Parathyroid adenoma (tissue), 2 donors: ENCODE measurements around the gene PTPRQ.

ENCODE experiments used
- H2AFZ ChIP-seq: fragments of 300-600 bp; sonication (generic); one replicate; pipeline ENCODE4 v1.7.0; 2017; ENCODE audit warnings: antibody characterized with exemption, mild to moderate bottlenecking
- H3K27ac ChIP-seq: fragments of 300-600 bp; sonication (generic); one replicate; pipeline ENCODE4 v1.7.0; 2017
- H3K27me3 ChIP-seq: fragments of 300-600 bp; sonication (generic); one replicate; pipeline ENCODE4 v1.7.0; 2017; ENCODE audit warnings: low read length; ENCODE audit not compliant: control insufficient read depth, insufficient read depth
- H3K36me3 ChIP-seq: fragments of 300-600 bp; sonication (generic); one replicate; pipeline ENCODE4 v1.7.0; 2017; ENCODE audit warnings: low read length; ENCODE audit not compliant: control insufficient read depth, insufficient read depth
- H3K4me1 ChIP-seq: fragments of 300-600 bp; sonication (generic); one replicate; pipeline ENCODE4 v1.7.0; 2017; ENCODE audit warnings: control low read depth
- H3K4me2 ChIP-seq: fragments of 300-600 bp; sonication (generic); one replicate; pipeline ENCODE4 v1.7.0; 2017; ENCODE audit warnings: low read length
- H3K4me3 ChIP-seq: fragments of 300-600 bp; sonication (generic); one replicate; pipeline ENCODE4 v1.7.0; 2017; ENCODE audit warnings: low read depth, low read length
- H3K79me2 ChIP-seq: fragments of 300-600 bp; sonication (generic); one replicate; pipeline ENCODE4 v1.7.0; 2017; ENCODE audit warnings: control low read depth
- H3K9ac ChIP-seq: fragments of 300-600 bp; sonication (generic); one replicate; pipeline ENCODE4 v1.7.0; 2017; ENCODE audit warnings: mild to moderate bottlenecking
- H3K9me3 ChIP-seq: fragments of 300-600 bp; sonication (generic); one replicate; pipeline ENCODE4 v1.7.0; 2017; ENCODE audit warnings: low read length; ENCODE audit not compliant: control insufficient read depth
- TF ChIP-seq, protein P1 (sequence below): fragments of 300-600 bp; sonication (generic); IDR thresholded peaks from one replicate; pipeline ENCODE4 v1.7.0; 2017; ENCODE audit warnings: antibody characterized with exemption, mild to moderate bottlenecking
- donor health status: primary hyperparathyroidism.

The PTPRQ gene

GRCh38 chr12:80622271-80622670 is 178.2 kb downstream of the PTPRQ start:
- no peaks in the 10 kb centered on the region for H3K36me3 ChIP-seq
- H3K4me2 ChIP-seq = no peak overlapping the region
- H3K27ac ChIP-seq = no peak overlapping the region
- H3K9ac ChIP-seq = no peak overlapping the region
- H2AFZ ChIP-seq = no peak overlapping the region
- H3K4me1 ChIP-seq = no peaks in the 10 kb centered on the region
- H3K27me3 ChIP-seq = no peaks in the 10 kb centered on the region
- no peak overlapping the region for H3K4me3 ChIP-seq
- TF ChIP-seq, protein P1, sequence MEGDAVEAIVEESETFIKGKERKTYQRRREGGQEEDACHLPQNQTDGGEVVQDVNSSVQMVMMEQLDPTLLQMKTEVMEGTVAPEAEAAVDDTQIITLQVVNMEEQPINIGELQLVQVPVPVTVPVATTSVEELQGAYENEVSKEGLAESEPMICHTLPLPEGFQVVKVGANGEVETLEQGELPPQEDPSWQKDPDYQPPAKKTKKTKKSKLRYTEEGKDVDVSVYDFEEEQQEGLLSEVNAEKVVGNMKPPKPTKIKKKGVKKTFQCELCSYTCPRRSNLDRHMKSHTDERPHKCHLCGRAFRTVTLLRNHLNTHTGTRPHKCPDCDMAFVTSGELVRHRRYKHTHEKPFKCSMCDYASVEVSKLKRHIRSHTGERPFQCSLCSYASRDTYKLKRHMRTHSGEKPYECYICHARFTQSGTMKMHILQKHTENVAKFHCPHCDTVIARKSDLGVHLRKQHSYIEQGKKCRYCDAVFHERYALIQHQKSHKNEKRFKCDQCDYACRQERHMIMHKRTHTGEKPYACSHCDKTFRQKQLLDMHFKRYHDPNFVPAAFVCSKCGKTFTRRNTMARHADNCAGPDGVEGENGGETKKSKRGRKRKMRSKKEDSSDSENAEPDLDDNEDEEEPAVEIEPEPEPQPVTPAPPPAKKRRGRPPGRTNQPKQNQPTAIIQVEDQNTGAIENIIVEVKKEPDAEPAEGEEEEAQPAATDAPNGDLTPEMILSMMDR = no peak
- H3K79me2 ChIP-seq = no peaks in the 10 kb centered on the region
- H3K9me3 ChIP-seq = no peaks in the 10 kb centered on the region

DNA sequence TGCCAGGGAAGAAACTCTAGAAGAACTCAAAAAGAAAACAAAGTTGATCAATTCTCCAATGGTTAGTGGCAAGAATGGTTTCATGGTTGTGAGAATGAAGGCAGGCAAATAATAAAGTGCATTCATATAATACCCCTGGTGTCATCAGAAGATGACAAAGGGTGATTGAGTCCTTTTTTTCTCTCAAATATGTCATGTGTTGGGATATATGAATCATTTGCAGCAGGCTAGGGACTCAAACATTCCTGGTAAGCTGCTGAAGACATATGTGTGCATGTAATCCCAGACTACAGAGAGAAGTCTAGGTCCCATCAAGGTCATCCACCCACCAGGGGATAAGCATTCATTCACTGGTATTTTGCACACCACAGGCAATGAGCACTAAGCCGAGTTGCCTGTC is 181.0 kb downstream of the PTPRQ start:
- no peaks in the 10 kb centered on the region for H3K4me1 ChIP-seq
- H3K4me2 ChIP-seq = no peak overlapping the region
- no peaks in the 10 kb centered on the region for H3K79me2 ChIP-seq
- no peaks in the 10 kb centered on the region for H3K36me3 ChIP-seq
- H2AFZ ChIP-seq = no peak overlapping the region
- H3K27ac ChIP-seq = no peak overlapping the region
- H3K9me3 ChIP-seq = no peaks in the 10 kb centered on the region
- no peaks in the 10 kb centered on the region for H3K27me3 ChIP-seq
- TF ChIP-seq, protein P1 = no peak
- H3K9ac ChIP-seq = no peak overlapping the region
- no peak overlapping the region for H3K4me3 ChIP-seq

- Histone ChIP-seq H3K79me2 (no peaks in the 10 kb centered on the region), H3K9ac (no peak overlapping the region), H3K27me3 (no peaks in the 10 kb centered on the region), H3K4me2 (no peak overlapping the region), H3K4me3 (no peak overlapping the region), H2AFZ (no peak overlapping the region), H3K9me3 (no peaks in the 10 kb centered on the region), H3K36me3 (no peaks in the 10 kb centered on the region), H3K4me1 (no peaks in the 10 kb centered on the region), H3K27ac (no peak overlapping the region)
- TF ChIP-seq, protein P1 = no peak
These were observed 181.9 kb downstream of the PTPRQ start for GRCh38 chr12:80625901-80626300.

DNA sequence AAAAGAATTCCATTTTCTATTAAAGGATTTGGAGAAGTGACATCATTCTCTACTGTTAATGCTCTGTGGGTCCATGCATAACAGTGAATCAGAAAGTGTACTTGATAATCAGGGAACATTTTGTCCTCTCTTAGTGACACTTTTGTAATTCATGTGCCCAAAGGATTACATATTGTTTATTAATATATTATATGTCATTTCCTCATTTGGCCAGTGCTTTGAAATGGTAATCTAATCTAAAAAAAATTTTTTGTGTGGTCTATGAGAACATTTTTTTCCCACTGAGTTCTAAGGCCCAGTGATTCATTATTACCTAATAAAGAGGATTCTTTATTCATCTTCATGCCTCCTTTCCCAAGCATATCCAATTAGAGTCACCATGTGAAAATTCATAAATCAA is 183.7 kb downstream of the PTPRQ start:
- H3K27ac ChIP-seq = no peak overlapping the region
- no peak overlapping the region for H3K9ac ChIP-seq
- no peak overlapping the region for H3K4me2 ChIP-seq
- no peaks in the 10 kb centered on the region for H3K36me3 ChIP-seq
- TF ChIP-seq, protein P1 = no peak
- no peaks in the 10 kb centered on the region for H3K79me2 ChIP-seq
- no peak overlapping the region for H2AFZ ChIP-seq
- no peaks in the 10 kb centered on the region for H3K4me1 ChIP-seq
- H3K27me3 ChIP-seq = no peaks in the 10 kb centered on the region
- H3K4me3 ChIP-seq = no peak overlapping the region
- no peaks in the 10 kb centered on the region for H3K9me3 ChIP-seq

DNA sequence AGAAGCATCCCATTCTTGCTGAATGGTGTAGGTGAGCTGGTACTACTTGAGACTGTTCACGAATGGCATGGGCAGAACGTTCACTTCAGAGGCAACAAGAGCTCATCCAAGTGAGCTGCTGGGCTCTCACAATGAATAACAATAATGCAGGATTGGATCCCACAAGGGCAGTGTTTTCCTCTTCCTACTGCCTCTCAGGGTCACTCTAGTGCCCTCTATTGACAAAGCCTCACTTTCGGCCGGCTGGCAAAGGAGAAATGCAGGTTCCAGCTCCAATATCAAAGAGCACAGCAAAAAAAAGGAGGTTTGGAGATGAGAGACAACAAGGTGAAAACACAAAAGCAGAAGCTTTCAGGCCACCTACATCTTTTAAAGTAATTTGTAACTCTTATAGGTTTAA is 188.8 kb downstream of the PTPRQ start:
- H3K4me3 ChIP-seq = no peak overlapping the region
- no peaks in the 10 kb centered on the region for H3K79me2 ChIP-seq
- no peak overlapping the region for H2AFZ ChIP-seq
- no peak overlapping the region for H3K4me2 ChIP-seq
- H3K9ac ChIP-seq = no peak overlapping the region
- H3K27ac ChIP-seq = no peak overlapping the region
- H3K9me3 ChIP-seq = no peaks in the 10 kb centered on the region
- TF ChIP-seq, protein P1 = peak; percentile 10
- no peaks in the 10 kb centered on the region for H3K27me3 ChIP-seq
- no peaks in the 10 kb centered on the region for H3K36me3 ChIP-seq
- H3K4me1 ChIP-seq = no peaks in the 10 kb centered on the region
